SH-SY5Y (cell line): Measurements from ENCODE around the gene TOM1L2.

Experiments used
- GATA2 ChIP-seq: IDR thresholded peaks from 2 replicates; pipeline ENCODE4 v1.6.1; 2011; ENCODE audit warnings: mild to moderate bottlenecking, low read depth, low read length
- GATA3 ChIP-seq: IDR thresholded peaks from 2 replicates; pipeline ENCODE4 v1.6.1; 2011; ENCODE audit warnings: low read depth, mild to moderate bottlenecking, low read length, moderate library complexity

- TF ChIP-seq GATA2: no peak
- no peak for TF ChIP-seq GATA3
These were observed 18.1 kb upstream of the TOM1L2 start for GRCh38 chr17:17990282-17990681.
